ENCODE data around the gene PRRC1. TPM values are rescaled to one million over a fixed set of nuclear protein-coding genes. Genes with fewer than 3 reads are reported as not detected.

Gene PRRC1
- total RNA-seq, 2 experiments from 2014 or later: 37.9 to 41.0 TPM

DNA sequence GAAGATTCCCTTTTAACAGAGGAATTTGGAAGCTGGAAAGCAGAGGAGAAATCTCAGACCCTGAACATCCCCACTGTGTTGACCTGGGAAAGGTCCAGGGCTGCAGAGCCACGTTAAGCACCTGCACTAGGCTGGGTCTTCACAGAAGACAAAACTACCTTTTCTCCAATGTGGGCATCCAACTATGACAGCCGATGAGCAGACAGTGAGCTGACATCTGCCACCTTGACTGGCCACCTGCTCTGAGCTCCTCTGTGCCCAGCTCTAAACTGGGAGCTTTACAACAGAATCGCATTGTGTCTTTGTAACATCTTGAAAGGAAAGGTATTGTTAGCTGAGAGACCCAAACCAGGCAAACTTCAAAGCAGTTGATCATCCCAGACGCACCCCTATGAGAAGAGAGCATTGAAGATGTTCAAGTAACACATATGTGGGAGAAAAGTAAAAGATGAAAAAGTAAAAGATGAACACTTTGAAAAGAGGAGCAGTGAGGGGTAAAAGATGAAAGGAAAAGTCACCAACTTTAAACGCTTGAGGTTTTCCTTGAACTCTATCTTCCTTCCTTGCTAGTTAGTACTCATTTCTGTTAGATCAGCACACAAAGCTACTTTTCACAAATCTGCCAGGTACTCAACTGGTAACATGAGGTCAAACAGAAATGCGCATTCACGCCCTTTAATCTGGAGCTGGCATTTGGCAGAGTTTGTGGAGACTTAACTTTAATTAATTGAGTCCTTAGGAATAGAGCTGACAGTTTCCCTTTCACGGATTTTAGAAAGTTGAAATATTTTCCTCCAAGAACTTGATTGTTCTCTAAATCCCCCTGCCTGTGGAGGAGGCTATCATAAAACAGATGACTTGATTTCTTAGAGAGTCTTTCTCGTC is 78.3 kb downstream of the PRRC1 start:
- Mint-ChIP-seq H3K4me1 (peaks cover 7% of the 10 kb centered on the region), H3K4me3 (no peak overlapping the region), H3K27me3 (no peaks in the 10 kb centered on the region), H3K9me3 (no peaks in the 10 kb centered on the region), H3K36me3 (no peaks in the 10 kb centered on the region), H3K27ac (no peak overlapping the region)
- POLR2A ChIA-PET: no interaction called here
- ATAC-seq (ENCODE audit: low read depth) (no peak), DNase-seq (no peak)

DNA sequence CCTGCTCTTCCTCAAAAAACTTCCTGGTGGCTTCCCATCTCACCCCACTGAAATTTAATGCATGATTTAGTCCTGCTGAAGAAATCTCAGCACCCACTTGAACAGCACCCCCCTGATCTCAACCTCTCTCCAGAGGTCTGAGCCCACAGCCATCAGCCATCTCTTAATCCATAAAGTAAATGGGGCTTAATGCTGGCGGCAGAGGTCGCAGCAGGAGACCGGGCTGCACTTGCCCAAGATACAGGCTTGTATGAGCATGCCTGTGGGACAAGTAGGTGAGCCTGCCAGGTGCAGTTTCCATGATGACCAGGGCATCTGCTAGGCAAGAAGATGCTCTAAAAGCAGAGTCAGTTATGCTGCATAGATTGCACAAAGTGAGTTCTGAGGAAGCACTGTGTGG is 79.1 kb downstream of the PRRC1 start:
- Mint-ChIP-seq H3K27ac (no peak overlapping the region), H3K36me3 (no peaks in the 10 kb centered on the region), H3K4me3 (no peak overlapping the region), H3K4me1 (peaks cover 7% of the 10 kb centered on the region), H3K9me3 (no peaks in the 10 kb centered on the region), H3K27me3 (no peaks in the 10 kb centered on the region)
- POLR2A ChIA-PET: no interaction called here
- DNase-seq (no peak), ATAC-seq (ENCODE audit: low read depth) (no peak)

DNA sequence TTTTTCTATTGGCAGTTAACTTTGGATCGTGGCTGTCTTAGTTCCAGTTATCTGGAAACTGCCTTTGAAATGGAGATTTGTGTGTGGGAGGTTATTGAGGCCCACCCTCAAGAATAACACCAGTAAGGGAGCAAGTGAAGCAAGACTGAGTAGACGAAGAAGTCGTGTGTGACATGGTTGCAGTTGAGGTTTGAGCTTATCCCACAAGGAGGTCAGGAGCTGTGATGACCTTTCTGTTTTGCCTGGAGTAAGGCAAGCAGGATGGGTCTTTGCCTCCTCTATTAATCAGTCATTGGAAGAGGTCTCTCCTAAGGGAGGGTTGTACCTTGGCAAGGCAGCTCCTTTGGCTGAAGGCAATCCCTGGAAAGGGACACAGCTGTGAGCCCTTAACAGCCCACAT is 81.9 kb downstream of the PRRC1 start:
- ATAC-seq (ENCODE audit: low read depth) (no peak), DNase-seq (no peak)
- Mint-ChIP-seq H3K4me1 (peaks cover 7% of the 10 kb centered on the region), H3K27me3 (peaks cover 3% of the 10 kb centered on the region), H3K9me3 (no peaks in the 10 kb centered on the region), H3K36me3 (no peaks in the 10 kb centered on the region), H3K4me3 (no peak overlapping the region), H3K27ac (no peak overlapping the region)
- POLR2A ChIA-PET: no interaction called here

DNA sequence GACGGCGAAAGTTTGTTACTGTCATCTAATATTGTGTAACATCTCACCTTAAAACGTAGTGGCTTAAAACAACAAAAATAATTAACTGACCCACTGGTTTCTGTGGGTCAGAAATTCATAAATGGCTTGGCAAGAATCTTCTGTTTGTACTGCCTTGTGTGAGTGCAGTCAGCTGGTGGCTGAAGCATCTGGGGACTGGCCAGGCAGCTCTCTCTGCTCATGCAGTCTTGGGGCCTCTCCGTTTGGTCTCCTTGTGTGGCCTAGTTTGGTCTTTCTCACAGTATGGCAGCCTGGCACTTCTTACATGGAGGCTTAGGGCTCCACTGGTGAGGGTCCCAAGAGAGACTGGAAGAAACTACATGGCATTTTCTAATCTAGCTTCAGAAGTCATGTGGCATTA is 82.4 kb downstream of the PRRC1 start:
- Mint-ChIP-seq H3K27ac (no peak overlapping the region), H3K27me3 (peaks cover 3% of the 10 kb centered on the region), H3K36me3 (no peaks in the 10 kb centered on the region), H3K9me3 (no peaks in the 10 kb centered on the region), H3K4me1 (peaks cover 7% of the 10 kb centered on the region), H3K4me3 (no peak overlapping the region)
- ATAC-seq (ENCODE audit: low read depth): no peak
- POLR2A ChIA-PET: no interaction called here
- no peak for DNase-seq

DNA sequence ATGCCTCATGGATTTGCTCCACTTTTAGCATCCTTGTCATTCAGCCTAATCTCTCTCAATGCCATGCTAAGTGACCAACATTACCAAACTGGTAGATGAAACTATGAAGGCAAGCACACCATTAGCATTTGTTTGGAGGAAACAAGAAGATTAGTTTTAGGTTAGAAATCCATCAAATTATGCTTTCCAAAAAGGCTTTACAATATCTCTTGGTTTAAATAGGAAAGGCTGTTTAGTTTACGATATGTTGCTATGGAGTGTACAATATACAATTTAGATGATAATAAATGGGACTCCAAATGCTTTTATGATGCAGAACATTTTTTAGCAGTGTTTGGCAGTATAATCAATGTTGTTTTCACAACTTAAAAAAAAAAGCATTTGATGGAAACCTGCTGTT is 83.7 kb downstream of the PRRC1 start:
- DNase-seq: no peak
- Mint-ChIP-seq H3K4me1 (peaks cover 2% of the 10 kb centered on the region), H3K9me3 (no peaks in the 10 kb centered on the region), H3K27me3 (peaks cover 3% of the 10 kb centered on the region), H3K4me3 (no peak overlapping the region), H3K27ac (no peak overlapping the region), H3K36me3 (no peaks in the 10 kb centered on the region)
- ATAC-seq (ENCODE audit: low read depth): no peak
- POLR2A ChIA-PET: no interaction called here

DNA sequence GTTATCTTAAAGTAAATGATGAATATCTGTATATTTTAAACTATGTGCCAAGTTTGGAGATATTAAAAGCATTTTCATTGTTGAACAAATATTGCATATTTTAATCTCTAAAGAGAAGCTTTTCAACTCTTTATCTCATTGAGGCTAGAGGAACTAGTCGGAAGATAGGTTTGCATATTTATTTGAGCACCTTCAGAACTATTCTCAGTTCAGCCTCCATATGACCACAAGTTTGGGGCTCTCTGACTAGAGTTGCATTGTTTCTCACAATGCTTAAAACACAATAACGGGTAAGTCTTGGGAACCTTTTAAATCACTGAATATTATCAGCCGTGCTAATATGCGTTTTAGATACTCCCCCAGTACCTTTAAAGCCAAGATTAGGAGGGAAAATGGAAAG is 84.2 kb downstream of the PRRC1 start:
- Mint-ChIP-seq H3K27me3 (peaks cover 3% of the 10 kb centered on the region), H3K27ac (no peak overlapping the region), H3K36me3 (no peaks in the 10 kb centered on the region), H3K4me3 (no peak overlapping the region), H3K4me1 (peaks cover 2% of the 10 kb centered on the region), H3K9me3 (no peaks in the 10 kb centered on the region)
- POLR2A ChIA-PET: no interaction called here
- ATAC-seq (ENCODE audit: low read depth) (no peak), DNase-seq (no peak)

DNA sequence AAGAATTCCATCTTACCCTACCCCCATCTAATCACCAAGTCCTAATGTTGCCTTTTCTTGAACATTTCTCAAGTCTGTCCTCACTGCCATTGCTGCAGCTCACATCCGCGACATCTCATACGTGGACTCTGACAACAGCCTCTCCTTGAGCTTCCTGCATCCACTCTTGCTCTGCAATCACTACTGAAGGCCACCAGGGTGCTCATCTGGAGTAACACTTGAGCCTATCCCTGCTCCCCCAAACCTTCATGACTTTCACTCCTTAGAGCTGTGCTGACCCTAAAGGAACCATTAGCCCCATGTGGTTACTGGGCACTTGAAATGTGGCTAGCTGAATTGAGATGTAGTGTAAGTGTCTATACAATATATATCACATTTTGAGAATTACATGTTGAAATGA is 85.0 kb downstream of the PRRC1 start:
- H3K4me1 Mint-ChIP-seq: no peaks in the 10 kb centered on the region
- POLR2A ChIA-PET: no interaction called here
- H3K27me3 Mint-ChIP-seq: peaks cover 3% of the 10 kb centered on the region
- no peak overlapping the region for H3K27ac Mint-ChIP-seq
- H3K4me3 Mint-ChIP-seq: no peak overlapping the region
- ATAC-seq (ENCODE audit: low read depth): no peak
- DNase-seq: no peak
- no peaks in the 10 kb centered on the region for H3K36me3 Mint-ChIP-seq
- no peaks in the 10 kb centered on the region for H3K9me3 Mint-ChIP-seq

DNA sequence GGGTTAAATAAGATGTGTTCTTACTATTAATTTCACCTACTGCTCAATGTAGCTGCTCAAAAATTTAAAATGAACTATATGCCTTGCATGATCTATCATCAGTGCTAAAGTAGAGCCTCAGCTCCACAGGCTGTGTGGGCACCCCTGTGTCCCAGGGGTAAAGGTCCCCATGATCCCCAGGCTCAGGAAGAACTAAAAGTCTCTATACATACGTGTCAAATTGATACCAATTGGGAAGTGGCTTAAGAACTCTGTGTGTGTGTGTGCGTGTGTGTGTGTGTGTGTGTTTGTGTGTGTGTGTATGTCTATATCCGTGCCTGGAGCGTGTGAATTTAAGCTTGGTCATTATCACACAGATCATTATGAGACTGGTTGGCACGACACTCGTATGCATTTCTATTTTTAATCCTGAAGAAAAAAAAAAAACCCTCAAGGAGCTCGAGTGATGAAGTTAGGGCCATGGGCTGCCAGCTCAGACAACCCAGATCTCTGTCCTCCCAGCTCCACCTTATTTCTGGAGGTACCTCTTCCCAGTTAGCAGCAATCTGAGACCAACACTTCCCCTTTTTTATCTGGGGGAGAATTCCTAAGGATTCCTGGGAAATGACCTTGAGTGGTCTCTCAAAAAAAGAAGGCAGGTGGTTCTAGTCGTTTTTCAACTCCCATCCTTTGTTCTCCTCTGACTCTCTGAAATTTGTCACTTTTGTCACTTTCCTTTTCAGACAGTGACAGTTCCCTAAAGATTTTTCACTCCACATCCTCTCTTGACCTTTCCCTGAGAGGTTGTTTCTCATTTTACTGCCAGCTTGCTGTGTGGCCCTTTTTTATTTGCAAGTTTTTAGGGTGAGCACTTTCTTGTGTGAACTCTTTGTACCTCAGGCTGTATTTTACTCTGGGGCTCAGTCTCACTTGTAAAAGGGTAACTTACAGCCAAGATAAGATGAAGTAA is 85.7 kb downstream of the PRRC1 start:
- POLR2A ChIA-PET: no interaction called here
- Mint-ChIP-seq H3K4me1 (no peaks in the 10 kb centered on the region), H3K36me3 (no peaks in the 10 kb centered on the region), H3K9me3 (no peaks in the 10 kb centered on the region), H3K4me3 (no peak overlapping the region), H3K27ac (no peak overlapping the region), H3K27me3 (peaks cover 3% of the 10 kb centered on the region)
- ATAC-seq (ENCODE audit: low read depth): no peak
- DNase-seq: no peak

Other genes with a start within 250 kb of the PRRC1 start
- not detected for gene MEGF10, start 226.8 kb upstream of the PRRC1 start, total RNA-seq
- not detected for gene CTXN3, start 131.4 kb downstream of the PRRC1 start, total RNA-seq
- not detected for gene CCDC192, start 185.8 kb downstream of the PRRC1 start, total RNA-seq

Data from activated naive CD8-positive, alpha-beta T cell treated with anti-CD3 and anti-CD28 coated beads, Interleukin-2, amount 10 ng/mL, durations not matched to agents 7 days and 5 days (primary cell).